Lung (tissue), 12 donors: ENCODE data around the gene RIMS3. TPM values are rescaled to one million over a fixed set of nuclear protein-coding genes. Genes with fewer than 3 reads are reported as not detected.

Experiments used
- ATAC-seq: fragments of 200-7000 bp; cut with Tn5 transposase; one replicate; pipeline ENCODE4 v1.9.1; 2020; ENCODE audit warnings: moderate number of reproducible peaks; ENCODE audit not compliant: insufficient read depth, low FRiP score
- DNase-seq, 3 donors: peaks; one replicate each; pipeline ENCODE4 v3.0.0-alpha.2; 2013 to 2017
- H3K27ac ChIP-seq, 2 donors: one replicate each; pipeline ENCODE4 v1.5.1; 2013; ENCODE audit warnings: mild to moderate bottlenecking in 2 of 2, moderate library complexity in 2 of 2, control low read depth in 1 of 2, inconsistent platforms in 1 of 2, low read depth in 1 of 2, low read length in 1 of 2
- H3K27me3 ChIP-seq, 3 donors: one replicate each; pipeline ENCODE4 v1.5.1; 2013; ENCODE audit warnings: low read length in 2 of 3; ENCODE audit not compliant: control insufficient read depth in 3 of 3, insufficient read depth in 3 of 3
- H3K36me3 ChIP-seq, 4 donors: one replicate each; pipeline ENCODE4 v1.5.1; 2013; ENCODE audit warnings: low read length in 4 of 4, mild to moderate bottlenecking in 1 of 4, moderate library complexity in 1 of 4; ENCODE audit not compliant: control insufficient read depth in 4 of 4, insufficient read depth in 4 of 4
- H3K4me1 ChIP-seq, 5 donors: one replicate each; pipeline ENCODE4 v1.5.1; 2013; ENCODE audit warnings: low read length in 5 of 5, mild to moderate bottlenecking in 2 of 5, moderate library complexity in 1 of 5; ENCODE audit not compliant: control insufficient read depth in 5 of 5, insufficient read depth in 5 of 5
- H3K4me3 ChIP-seq: one replicate; pipeline ENCODE4 v1.5.1; 2013; ENCODE audit warnings: mild to moderate bottlenecking, control low read depth, moderate library complexity
- H3K9ac ChIP-seq, 2 donors: one replicate each; pipeline ENCODE4 v1.5.1; 2013; ENCODE audit warnings: low read length in 2 of 2, control low read depth in 1 of 2; ENCODE audit not compliant: insufficient read depth in 1 of 2
- H3K9me3 ChIP-seq, 4 donors: one replicate each; pipeline ENCODE4 v1.5.1; 2013; ENCODE audit warnings: low read length in 3 of 4, mild to moderate bottlenecking in 1 of 4, moderate library complexity in 1 of 4; ENCODE audit not compliant: control insufficient read depth in 4 of 4, insufficient read depth in 3 of 4
- WGBS, 2 donors: extraction: QIAGEN DNeasy Blood & Tissue Kit; methylation state at CpG; one replicate each; pipeline ENCODE4 v1.1.7; 2013; 5-methylcytosine and 5-hydroxymethylcytosine counted together
- polyA plus RNA-seq, 2 donors: library from polyadenylated mRNA; stranded (reverse); fragments of 200-250 nt; gene quantifications; one replicate each; pipeline ENCODE4 v1.2.1, GENCODE V29; 2013
- total RNA-seq, 2 donors: library from RNA; depleted of rRNA in 1 of 2; stranded (reverse); fragments of >200 nt in 1 of 2; gene quantifications; one replicate each; pipeline ENCODE4 v1.2.1, GENCODE V29; 2014 to 2021
- TF ChIP-seq, protein P1 (sequence below): IDR thresholded peaks from 2 replicates; pipeline ENCODE4 v1.5.1; 2012; ENCODE audit warnings: mild to moderate bottlenecking; ENCODE audit errors: control extremely low read depth, extremely low read depth
- donor health status: control.
- donor health status: control.
- donor health status: Bipolar disorder and iron deficiency.
- donor health status: healthy.
- donor health status: DM: yes; HTN: yes; CAD: no.

RIMS3 gene
- total and polyA plus RNA-seq, 4 donors, result 0.93 to 5.5 (median 1.5) TPM

- Histone ChIP-seq H3K27me3 (peaks cover 0 to 6% (median 0%) of the 10 kb centered on the region in 3 donors), H3K9me3 (no peaks in the 10 kb centered on the region), H3K36me3 (no peaks in the 10 kb centered on the region), H3K9ac (no peak overlapping the region), H3K4me3 (no peak overlapping the region), H3K27ac (no peak overlapping the region), H3K4me1 (peaks cover 0 to 13% (median 0%) of the 10 kb centered on the region in 5 donors)
- ATAC-seq (no peak), DNase-seq (no peak)
- WGBS, 2 donors, result 80 to 82% methylated on average over 6 of the region's 6 CpGs
- TF ChIP-seq, protein P1, sequence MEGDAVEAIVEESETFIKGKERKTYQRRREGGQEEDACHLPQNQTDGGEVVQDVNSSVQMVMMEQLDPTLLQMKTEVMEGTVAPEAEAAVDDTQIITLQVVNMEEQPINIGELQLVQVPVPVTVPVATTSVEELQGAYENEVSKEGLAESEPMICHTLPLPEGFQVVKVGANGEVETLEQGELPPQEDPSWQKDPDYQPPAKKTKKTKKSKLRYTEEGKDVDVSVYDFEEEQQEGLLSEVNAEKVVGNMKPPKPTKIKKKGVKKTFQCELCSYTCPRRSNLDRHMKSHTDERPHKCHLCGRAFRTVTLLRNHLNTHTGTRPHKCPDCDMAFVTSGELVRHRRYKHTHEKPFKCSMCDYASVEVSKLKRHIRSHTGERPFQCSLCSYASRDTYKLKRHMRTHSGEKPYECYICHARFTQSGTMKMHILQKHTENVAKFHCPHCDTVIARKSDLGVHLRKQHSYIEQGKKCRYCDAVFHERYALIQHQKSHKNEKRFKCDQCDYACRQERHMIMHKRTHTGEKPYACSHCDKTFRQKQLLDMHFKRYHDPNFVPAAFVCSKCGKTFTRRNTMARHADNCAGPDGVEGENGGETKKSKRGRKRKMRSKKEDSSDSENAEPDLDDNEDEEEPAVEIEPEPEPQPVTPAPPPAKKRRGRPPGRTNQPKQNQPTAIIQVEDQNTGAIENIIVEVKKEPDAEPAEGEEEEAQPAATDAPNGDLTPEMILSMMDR, result no peak
These were observed 3.3 kb downstream of the RIMS3 start for GRCh38 chr1:40662151-40662550.

GRCh38 chr1:40661678-40662077 lies 3.8 kb downstream of the RIMS3 start:
- H3K4me1 ChIP-seq, result peaks cover 0 to 13% (median 0%) of the 10 kb centered on the region in 5 donors
- DNase-seq, result no peak
- ATAC-seq, result no peak
- 78 to 82% methylated on average over 5 of the region's 5 CpGs for WGBS, 2 donors
- TF ChIP-seq, protein P1, result no peak
- no peak overlapping the region for H3K4me3 ChIP-seq
- H3K27ac ChIP-seq, result no peak overlapping the region
- H3K27me3 ChIP-seq, result peaks cover 0 to 6% (median 0%) of the 10 kb centered on the region in 3 donors
- no peaks in the 10 kb centered on the region for H3K9me3 ChIP-seq
- no peak overlapping the region for H3K9ac ChIP-seq
- no peaks in the 10 kb centered on the region for H3K36me3 ChIP-seq

DNA sequence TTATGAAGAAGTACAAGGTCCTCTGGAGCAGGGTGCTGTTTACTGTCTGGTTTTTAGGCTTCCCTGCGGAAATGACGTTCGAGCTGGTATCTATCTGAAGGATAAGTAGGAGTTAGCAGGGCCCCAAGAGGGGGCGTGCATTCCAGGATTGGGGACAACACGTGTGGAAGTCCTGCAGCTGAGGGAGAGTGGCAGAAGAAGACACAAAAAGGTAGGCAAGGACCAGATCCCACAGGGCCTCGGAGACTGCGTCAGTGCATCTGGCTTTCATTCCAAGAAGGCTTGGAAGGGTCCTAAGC lies 5.9 kb downstream of the RIMS3 start:
- WGBS, 2 donors, result 75% methylated on average over 7 of the region's 7 CpGs
- no peak overlapping the region for H3K4me3 ChIP-seq
- peak overlapping the region in 1 of 2 donors; percentile 49 for H3K27ac ChIP-seq
- TF ChIP-seq, protein P1, result no peak
- H3K9me3 ChIP-seq, result no peaks in the 10 kb centered on the region
- H3K9ac ChIP-seq, result no peak overlapping the region
- H3K36me3 ChIP-seq, result no peaks in the 10 kb centered on the region
- DNase-seq (peak; percentile 31 to 42 (median 35)), ATAC-seq (no peak)
- peaks cover 0 to 5% (median 0%) of the 10 kb centered on the region in 5 donors for H3K4me1 ChIP-seq
- H3K27me3 ChIP-seq, result no peaks in the 10 kb centered on the region
